HCT116 (cell line): Measurements from ENCODE around the gene ABHD12.

Experiments
- CBX3 ChIP-seq: IDR thresholded peaks from 2 replicates; pipeline ENCODE4 v1.6.1; 2012; ENCODE audit warnings: low read depth
- EGR1 ChIP-seq: IDR thresholded peaks from 2 replicates; pipeline ENCODE4 v1.6.1; 2012; ENCODE audit warnings: low read depth
- ELF1 ChIP-seq: IDR thresholded peaks from 2 replicates; pipeline ENCODE4 v1.6.1; 2012; ENCODE audit warnings: low read depth, borderline replicate concordance
- EZH2 ChIP-seq: fragments of 200-600 bp; sonication (generic); IDR thresholded peaks from 2 replicates; pipeline ENCODE4 v1.6.1; 2017; ENCODE audit warnings: antibody characterized with exemption, mixed run types
- FOSL1 ChIP-seq: IDR thresholded peaks from 2 replicates; pipeline ENCODE4 v1.6.1; 2012; ENCODE audit warnings: low read depth
- POLR2A ChIP-seq: IDR thresholded peaks from 2 replicates; pipeline ENCODE4 v1.7.0; 2011; ENCODE audit warnings: borderline replicate concordance; ENCODE audit not compliant: insufficient read depth, insufficient read length; ENCODE audit errors: extremely low read depth
- POLR2AphosphoS5 ChIP-seq: IDR thresholded peaks from 2 replicates; pipeline ENCODE4 v1.6.1; 2011; ENCODE audit warnings: mild to moderate bottlenecking, low read depth, low read length, moderate library complexity
- RAD21 ChIP-seq: IDR thresholded peaks from 2 replicates; pipeline ENCODE4 v1.6.1; 2012; ENCODE audit warnings: low read depth, mild to moderate bottlenecking
- SIN3A ChIP-seq: IDR thresholded peaks from 2 replicates; pipeline ENCODE4 v1.6.1; 2012; ENCODE audit warnings: low read depth
- ZNF274 ChIP-seq: fragments of 200-500 bp; sonication (Bioruptor generic); IDR thresholded peaks from 2 replicates; pipeline ENCODE4 v1.6.1; 2014; ENCODE audit warnings: mild to moderate bottlenecking, low read depth, low read length, inconsistent platforms
- TF ChIP-seq, protein P1 (sequence below), 3 experiments: fragments of 200-600 bp in 1 of 3; sonication (generic) in 1 of 3; IDR thresholded peaks in 2 of 3; conservative IDR thresholded peaks in 1 of 3; 2 replicates each; pipeline ENCODE4 v1.5.1; 2012 to 2017; ENCODE audit warnings: low read depth in 2 of 3, low read length in 2 of 3, antibody characterized with exemption in 1 of 3, borderline replicate concordance in 1 of 3, control low read depth in 1 of 3, mild to moderate bottlenecking in 1 of 3, mixed read lengths in 1 of 3, mixed run types in 1 of 3, moderate library complexity in 1 of 3; ENCODE audit not compliant: insufficient read depth in 1 of 3
- TF ChIP-seq, protein P2 (sequence below): IDR thresholded peaks from 2 replicates; pipeline ENCODE4 v1.6.1; 2012; ENCODE audit warnings: low read depth

DNA sequence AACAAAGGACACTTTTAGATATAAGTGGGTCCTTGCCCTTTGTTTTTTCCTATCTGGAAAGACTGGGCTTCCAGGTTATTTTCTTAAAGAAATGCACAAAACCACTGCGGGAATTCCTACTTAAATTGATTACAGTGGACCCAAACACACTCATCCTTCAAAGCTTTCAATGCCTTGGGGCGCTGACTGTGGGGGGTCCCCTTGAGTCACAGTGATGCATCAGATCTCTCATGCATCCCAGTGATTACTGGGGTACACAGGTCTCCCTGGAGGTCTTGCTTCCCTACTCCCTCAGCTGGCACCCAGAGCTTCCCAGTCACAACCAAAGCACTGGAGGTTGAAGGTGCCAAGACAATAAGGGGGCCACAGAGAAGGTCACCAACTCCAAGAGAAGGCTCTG lies 20.7 kb downstream of the ABHD12 start:
- TF ChIP-seq POLR2A = no peak
- TF ChIP-seq, protein P1, sequence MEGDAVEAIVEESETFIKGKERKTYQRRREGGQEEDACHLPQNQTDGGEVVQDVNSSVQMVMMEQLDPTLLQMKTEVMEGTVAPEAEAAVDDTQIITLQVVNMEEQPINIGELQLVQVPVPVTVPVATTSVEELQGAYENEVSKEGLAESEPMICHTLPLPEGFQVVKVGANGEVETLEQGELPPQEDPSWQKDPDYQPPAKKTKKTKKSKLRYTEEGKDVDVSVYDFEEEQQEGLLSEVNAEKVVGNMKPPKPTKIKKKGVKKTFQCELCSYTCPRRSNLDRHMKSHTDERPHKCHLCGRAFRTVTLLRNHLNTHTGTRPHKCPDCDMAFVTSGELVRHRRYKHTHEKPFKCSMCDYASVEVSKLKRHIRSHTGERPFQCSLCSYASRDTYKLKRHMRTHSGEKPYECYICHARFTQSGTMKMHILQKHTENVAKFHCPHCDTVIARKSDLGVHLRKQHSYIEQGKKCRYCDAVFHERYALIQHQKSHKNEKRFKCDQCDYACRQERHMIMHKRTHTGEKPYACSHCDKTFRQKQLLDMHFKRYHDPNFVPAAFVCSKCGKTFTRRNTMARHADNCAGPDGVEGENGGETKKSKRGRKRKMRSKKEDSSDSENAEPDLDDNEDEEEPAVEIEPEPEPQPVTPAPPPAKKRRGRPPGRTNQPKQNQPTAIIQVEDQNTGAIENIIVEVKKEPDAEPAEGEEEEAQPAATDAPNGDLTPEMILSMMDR (IDR thresholded peaks at IDR 0.05 in 2 of 3, conservative IDR thresholded peaks at IDR 0.05 in 1 of 3; ENCODE audit: borderline replicate concordance in 1 of 3, insufficient read depth in 1 of 3, low read depth in 2 of 3, low read length in 2 of 3) = no peak
- TF ChIP-seq POLR2AphosphoS5 = no peak
- no peak for TF ChIP-seq EZH2
- no peak for TF ChIP-seq RAD21
- TF ChIP-seq EGR1 = no peak
- TF ChIP-seq ELF1 = no peak
- TF ChIP-seq, protein P2, sequence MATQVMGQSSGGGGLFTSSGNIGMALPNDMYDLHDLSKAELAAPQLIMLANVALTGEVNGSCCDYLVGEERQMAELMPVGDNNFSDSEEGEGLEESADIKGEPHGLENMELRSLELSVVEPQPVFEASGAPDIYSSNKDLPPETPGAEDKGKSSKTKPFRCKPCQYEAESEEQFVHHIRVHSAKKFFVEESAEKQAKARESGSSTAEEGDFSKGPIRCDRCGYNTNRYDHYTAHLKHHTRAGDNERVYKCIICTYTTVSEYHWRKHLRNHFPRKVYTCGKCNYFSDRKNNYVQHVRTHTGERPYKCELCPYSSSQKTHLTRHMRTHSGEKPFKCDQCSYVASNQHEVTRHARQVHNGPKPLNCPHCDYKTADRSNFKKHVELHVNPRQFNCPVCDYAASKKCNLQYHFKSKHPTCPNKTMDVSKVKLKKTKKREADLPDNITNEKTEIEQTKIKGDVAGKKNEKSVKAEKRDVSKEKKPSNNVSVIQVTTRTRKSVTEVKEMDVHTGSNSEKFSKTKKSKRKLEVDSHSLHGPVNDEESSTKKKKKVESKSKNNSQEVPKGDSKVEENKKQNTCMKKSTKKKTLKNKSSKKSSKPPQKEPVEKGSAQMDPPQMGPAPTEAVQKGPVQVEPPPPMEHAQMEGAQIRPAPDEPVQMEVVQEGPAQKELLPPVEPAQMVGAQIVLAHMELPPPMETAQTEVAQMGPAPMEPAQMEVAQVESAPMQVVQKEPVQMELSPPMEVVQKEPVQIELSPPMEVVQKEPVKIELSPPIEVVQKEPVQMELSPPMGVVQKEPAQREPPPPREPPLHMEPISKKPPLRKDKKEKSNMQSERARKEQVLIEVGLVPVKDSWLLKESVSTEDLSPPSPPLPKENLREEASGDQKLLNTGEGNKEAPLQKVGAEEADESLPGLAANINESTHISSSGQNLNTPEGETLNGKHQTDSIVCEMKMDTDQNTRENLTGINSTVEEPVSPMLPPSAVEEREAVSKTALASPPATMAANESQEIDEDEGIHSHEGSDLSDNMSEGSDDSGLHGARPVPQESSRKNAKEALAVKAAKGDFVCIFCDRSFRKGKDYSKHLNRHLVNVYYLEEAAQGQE = no peak
- no peak for TF ChIP-seq ZNF274
- TF ChIP-seq CBX3 = no peak
- no peak for TF ChIP-seq FOSL1
- TF ChIP-seq SIN3A = no peak
